GM12878 (cell line): ENCODE measurements around the gene NGRN. TPM values are rescaled to one million over a fixed set of nuclear protein-coding genes. Genes with fewer than 3 reads are reported as not detected.

Experiments
- ATAC-seq: fragments of 200-7000 bp; cut with Tn5 transposase; 3 replicates; pipeline ENCODE4 v1.9.1; 2020; ENCODE audit warnings: mild to moderate bottlenecking, moderate library complexity
- BruUV-seq: library from RNA; stranded (reverse); fragments of 400-500 nt; replicated peaks from 2 replicates; lab custom pipeline; 2021; lab: Mats Ljungman, UMichigan
- CTCF ChIA-PET: fragments of 300-600 bp; sonication (Branson Sonifier 250); formaldehyde crosslinking; extraction: SDS; loops from one replicate; lab custom pipeline; 2021; ENCODE audit warnings: inconsistent platforms; lab: Yijun Ruan, JAX
- POLR2A ChIA-PET: fragments of 350-600 bp; formaldehyde crosslinking; extraction: SDS; loops from one replicate; lab custom pipeline; 2021; ENCODE audit warnings: inconsistent platforms; lab: Charles Lee
- RAD21 ChIA-PET: fragments of 300-600 bp; sonication (Branson Sonifier 250); formaldehyde crosslinking; loops from one replicate; lab custom pipeline; 2023; ENCODE audit warnings: antibody characterized with exemption; ENCODE audit not compliant: unreplicated experiment; lab: Charles Lee
- SMC1A ChIA-PET: fragments of 300-600 bp; sonication (Branson Sonifier 250); formaldehyde crosslinking; loops from one replicate; lab custom pipeline; 2023; ENCODE audit not compliant: unreplicated experiment, uncharacterized antibody; lab: Charles Lee
- DNase-seq: peaks from one replicate; pipeline ENCODE4 v3.0.0-alpha.2; 2011; ENCODE audit warnings: low read depth, low spot score
- FAIRE-seq: peaks from 3 replicates; lab custom pipeline; 2011; peaks lifted over from hg19 to GRCh38; lab: Jason Lieb, UNC
- H2AFZ ChIP-seq: 2 replicates; pipeline ENCODE4 v1.6.0; 2011; ENCODE audit warnings: low read depth, low read length, control low read depth; ENCODE audit not compliant: control insufficient read depth
- H3K27ac ChIP-seq: 2 replicates; pipeline ENCODE4 v1.5.1; 2011; ENCODE audit warnings: control low read depth; ENCODE audit not compliant: control insufficient read depth, insufficient read depth
- H3K27me3 ChIP-seq, 2 experiments: replicated peaks in 1 of 2; 2 replicates each; pipeline versions ENCODE4 v1.6.0 to v1.6.1; 2011; ENCODE audit warnings: low read length in 1 of 2; ENCODE audit not compliant: control insufficient read depth in 2 of 2, insufficient read depth in 2 of 2
- H3K36me3 ChIP-seq, 2 experiments: 2 replicates each; pipeline ENCODE4 v1.5.1; 2011; ENCODE audit warnings: low read length in 1 of 2; ENCODE audit not compliant: control insufficient read depth in 2 of 2, insufficient read depth in 2 of 2
- H3K4me1 ChIP-seq: 2 replicates; pipeline ENCODE4 v1.6.1; 2011; ENCODE audit warnings: mild to moderate bottlenecking, low read length, moderate library complexity, mixed read lengths; ENCODE audit not compliant: control insufficient read depth, insufficient read depth
- H3K4me2 ChIP-seq: 2 replicates; pipeline ENCODE4 v1.6.0; 2011; ENCODE audit warnings: control low read depth; ENCODE audit not compliant: control insufficient read depth, insufficient read depth
- H3K4me3 ChIP-seq: fragments of 200-600 bp; sonication (generic); 2 replicates; pipeline ENCODE4 v1.5.1; 2016
- H3K79me2 ChIP-seq: 2 replicates; pipeline ENCODE4 v1.6.0; 2011; ENCODE audit warnings: low read length; ENCODE audit not compliant: control insufficient read depth, insufficient read depth
- H3K9ac ChIP-seq: 2 replicates; pipeline ENCODE4 v1.8.0; 2011; ENCODE audit warnings: low read length, control low read depth, mixed read lengths; ENCODE audit not compliant: control insufficient read depth, insufficient read depth
- H3K9me3 ChIP-seq: replicated peaks from 3 replicates; pipeline ENCODE4 v1.5.1; 2011; ENCODE audit warnings: mild to moderate bottlenecking, low read length; ENCODE audit not compliant: control insufficient read depth, insufficient read depth
- H4K20me1 ChIP-seq: 2 replicates; pipeline ENCODE4 v1.6.0; 2011; ENCODE audit not compliant: control insufficient read depth, insufficient read depth
- BACH1 ChIP-seq: fragments of 450-650 bp; IDR thresholded peaks from 2 replicates; pipeline ENCODE4 v1.6.1; 2017; ENCODE audit warnings: mild to moderate bottlenecking, borderline replicate concordance
- CUX1 ChIP-seq: IDR thresholded peaks from 2 replicates; pipeline ENCODE4 v1.6.1; 2012; ENCODE audit warnings: improper control_type of control experiment, low read depth, low read length; ENCODE audit not compliant: insufficient replicate concordance
- NFIC ChIP-seq: IDR thresholded peaks from 2 replicates; pipeline ENCODE4 v1.6.1; 2012; ENCODE audit warnings: low read depth, mild to moderate bottlenecking, inconsistent platforms, low read length, moderate library complexity
- RB1 ChIP-seq: fragments of 450-650 bp; formaldehyde crosslinking; IDR thresholded peaks from 2 replicates; pipeline ENCODE4 v1.6.1; 2017; ENCODE audit warnings: mild to moderate bottlenecking, borderline replicate concordance
- SIX5 ChIP-seq: IDR thresholded peaks from 2 replicates; pipeline ENCODE4 v1.6.1; 2011; ENCODE audit warnings: mild to moderate bottlenecking, low read depth, low read length, moderate library complexity; ENCODE audit not compliant: severe bottlenecking
- SUPT20H ChIP-seq: IDR thresholded peaks from 2 replicates; pipeline ENCODE4 v1.6.1; 2011; ENCODE audit warnings: low read depth, mild to moderate bottlenecking, low read length, moderate library complexity, borderline replicate concordance; ENCODE audit not compliant: control insufficient read depth
- USF2 ChIP-seq: IDR thresholded peaks from 2 replicates; pipeline ENCODE4 v1.6.1; 2011; ENCODE audit warnings: low read depth, low read length, improper control_type of control experiment, borderline replicate concordance
- ZBTB11 ChIP-seq: fragments of 450-650 bp; formaldehyde crosslinking; IDR thresholded peaks from 2 replicates; pipeline ENCODE4 v1.5.0; 2022; ENCODE audit warnings: mild to moderate bottlenecking, missing genetic modification characterization
- ZBTB33 ChIP-seq: fragments of 450-650 bp; IDR thresholded peaks from 2 replicates; pipeline ENCODE4 v1.6.1; 2017; ENCODE audit warnings: mild to moderate bottlenecking
- ZNF24 ChIP-seq: fragments of 450-650 bp; IDR thresholded peaks from 2 replicates; pipeline ENCODE4 v1.6.1; 2017; ENCODE audit warnings: antibody characterized with exemption, mild to moderate bottlenecking
- WGBS: methylation state at CpG from one replicate; pipeline ENCODE4 v1.1.6; 2016; ENCODE audit warnings: low lambda C conversion rate; ENCODE audit not compliant: insufficient replicate concordance, insufficient coverage; ENCODE audit errors: missing lambda C conversion rate; 5-methylcytosine and 5-hydroxymethylcytosine counted together
- in situ Hi-C: fragments of 300-500 bp; cut with MboI; formaldehyde crosslinking; loops from 9 replicates; pipeline ENCODE4 v1.14.3; 2018; ENCODE audit warnings: mixed read lengths
- intact Hi-C: fragments of 100-400 bp; cut with micrococcal nuclease; formaldehyde crosslinking; loops from one replicate; pipeline ENCODE4 v1.14.2; 2022; ENCODE audit not compliant: unreplicated experiment
- polyA plus RNA-seq, 11 experiments: library from polyadenylated mRNA; depleted of rRNA in 4 of 11; unstranded in 6 of 11; stranded (reverse) in 5 of 11; fragments of >200 nt; fragmentation: Nextera tagmentation in 4 of 11; fragmentation: Illumina TruSeq in 1 of 11; extraction: Ambion mirVana in 4 of 11; extraction: Trizol in 1 of 11; gene quantifications; 1 replicate in 1 of 11; 2 replicates in 10 of 11; pipeline versions ENCODE4 v1.2.1 to v1.2.3, GENCODE V29; 2011 to 2016; ENCODE audit warnings: inconsistent platforms in 2 of 11, missing spikeins in 2 of 11, low read depth in 1 of 11
- total RNA-seq, 4 experiments: library from RNA; depleted of rRNA in 3 of 4; stranded (reverse); fragments of >200 nt in 3 of 4; fragmentation: Illumina TruSeq in 1 of 4; extraction: Trizol in 1 of 4; gene quantifications; 2 replicates each; pipeline versions ENCODE4 v1.2.1 to v1.2.3, GENCODE V29; 2013 to 2021

The NGRN gene
- total and polyA plus RNA-seq, 10 of the 15 experiments (the other 5 are each of a cell fraction or from before 2014, with no cell fraction given), result 5.8 to 31.3 (median 23.2) TPM

GRCh38 chr15:90240856-90241255 is 24.6 kb upstream of the NGRN start:
- BruUV-seq, result no TSS peak
- CTCF ChIA-PET, result no interaction called here
- DNase-seq (no peak), ATAC-seq (no peak), FAIRE-seq (no peak)
- in situ Hi-C loops (no loop called here), intact Hi-C loops (no loop called here)
- Histone ChIP-seq H3K9ac (no peak overlapping the region), H3K36me3 (peaks cover 0 to 2% of the 10 kb centered on the region in 2 experiments; a peak in 3 of 4 replicates), H3K4me1 (no peaks in the 10 kb centered on the region), H2AFZ (no peak overlapping the region), H3K79me2 (no peaks in the 10 kb centered on the region), H3K27me3 (no peaks in the 10 kb centered on the region), H3K27ac (no peak overlapping the region), H4K20me1 (no peaks in the 10 kb centered on the region), H3K4me2 (no peak overlapping the region), H3K9me3 (no peaks in the 10 kb centered on the region), H3K4me3 (no peak overlapping the region)
- RAD21 ChIA-PET, result no interaction called here
- SMC1A ChIA-PET, result no interaction called here
- WGBS, result 89% methylated on average over 8 of the region's 8 CpGs
- POLR2A ChIA-PET, result no interaction called here
- TF ChIP-seq ZBTB33 (no peak), USF2 (no peak), CUX1 (no peak), SUPT20H (no peak), ZNF24 (no peak), NFIC (no peak), BACH1 (no peak), SIX5 (no peak), ZBTB11 (CRISPR knock-in tag) (no peak), RB1 (no peak)
